ENCODE measurements around the gene GLB1L2.

Gene GLB1L2

DNA sequence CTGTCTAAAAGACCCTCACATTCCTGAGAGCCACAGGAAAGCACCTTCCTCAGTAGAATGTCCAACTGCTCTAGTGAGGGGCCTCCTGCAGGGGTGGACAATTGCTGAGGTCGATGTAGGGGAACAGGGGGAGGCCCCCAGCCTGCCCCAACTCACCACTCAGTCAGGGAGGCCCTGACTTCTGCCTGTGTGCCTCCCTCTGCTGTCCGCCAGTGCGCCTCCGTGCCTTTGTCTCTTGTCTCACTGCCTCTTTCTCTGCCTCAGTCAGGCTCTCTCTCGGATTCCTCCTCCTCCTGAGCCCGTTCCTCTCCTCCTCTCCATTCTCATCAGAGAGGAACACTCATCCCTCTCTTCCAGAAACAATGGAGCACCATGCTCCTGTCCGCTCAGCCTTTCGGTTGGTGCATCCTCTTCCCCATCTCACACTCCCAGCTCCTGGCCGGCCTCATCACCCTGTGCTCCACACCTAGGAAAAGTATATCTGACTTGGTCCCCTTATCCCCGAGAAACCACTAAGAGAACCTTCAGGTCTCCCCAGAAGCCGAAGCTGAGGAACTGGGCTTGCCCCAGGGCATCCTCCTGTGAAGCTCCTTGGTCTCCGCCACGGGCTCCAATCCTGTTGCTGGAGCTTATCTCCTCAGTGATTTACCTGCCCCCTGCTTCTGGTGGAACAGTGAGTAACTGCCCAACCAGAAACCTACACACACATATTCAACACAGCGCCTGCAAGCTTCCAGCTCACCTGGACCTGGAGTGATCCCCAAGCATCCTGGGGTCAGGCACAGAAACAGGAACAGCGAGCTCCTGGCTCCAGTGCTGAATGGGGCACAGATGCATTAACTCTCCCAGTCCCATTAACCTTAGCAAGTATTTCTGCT is 78.0 kb downstream of the GLB1L2 start:
- no peak for DNase-seq
- Histone ChIP-seq H3K9me3 (ENCODE audit: control insufficient read depth, low read length) (no peaks in the 10 kb centered on the region), H3K36me3 (ENCODE audit: control insufficient read depth, insufficient read depth, low read length) (no peaks in the 10 kb centered on the region), H3K27ac (ENCODE audit: insufficient read depth, low read length, poor library complexity, severe bottlenecking) (no peak overlapping the region), H3K4me1 (ENCODE audit: control insufficient read depth, insufficient read depth, low read length, poor library complexity, severe bottlenecking) (peaks cover 12% of the 10 kb centered on the region), H3K27me3 (replicated peaks; ENCODE audit: control insufficient read depth, insufficient read depth, low read length, poor library complexity, severe bottlenecking) (peaks cover 8% of the 10 kb centered on the region), H3K4me3 (ENCODE audit: insufficient read depth, low read depth, low read length, poor library complexity, severe bottlenecking) (no peak overlapping the region)

DNA sequence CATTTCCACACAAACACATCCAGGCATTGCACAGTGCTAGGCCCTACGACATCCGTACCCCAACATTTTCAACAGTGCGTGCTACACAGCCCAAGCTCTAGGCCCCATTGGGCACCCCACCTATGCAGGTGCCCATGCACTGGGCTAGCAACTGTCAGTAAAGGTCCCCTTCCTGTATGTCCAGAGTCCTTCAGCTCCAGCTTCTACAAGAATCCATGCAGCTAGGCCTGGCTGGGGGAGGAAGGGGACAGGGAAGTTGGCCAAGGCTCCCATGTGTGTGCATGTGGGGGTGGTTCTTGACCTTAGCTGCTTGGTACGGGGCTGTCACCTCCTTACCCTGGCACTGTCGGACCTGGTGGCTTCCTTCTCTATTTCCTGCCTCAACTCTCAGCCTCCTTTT is 79.0 kb downstream of the GLB1L2 start:
- Histone ChIP-seq H3K27me3 (replicated peaks; ENCODE audit: control insufficient read depth, insufficient read depth, low read length, poor library complexity, severe bottlenecking) (peaks cover 8% of the 10 kb centered on the region), H3K4me1 (ENCODE audit: control insufficient read depth, insufficient read depth, low read length, poor library complexity, severe bottlenecking) (peaks cover 12% of the 10 kb centered on the region), H3K4me3 (ENCODE audit: insufficient read depth, low read depth, low read length, poor library complexity, severe bottlenecking) (peak overlapping the region; percentile 51), H3K9me3 (ENCODE audit: control insufficient read depth, low read length) (no peaks in the 10 kb centered on the region), H3K27ac (ENCODE audit: insufficient read depth, low read length, poor library complexity, severe bottlenecking) (no peak overlapping the region), H3K36me3 (ENCODE audit: control insufficient read depth, insufficient read depth, low read length) (no peaks in the 10 kb centered on the region)
- DNase-seq: no peak

DNA sequence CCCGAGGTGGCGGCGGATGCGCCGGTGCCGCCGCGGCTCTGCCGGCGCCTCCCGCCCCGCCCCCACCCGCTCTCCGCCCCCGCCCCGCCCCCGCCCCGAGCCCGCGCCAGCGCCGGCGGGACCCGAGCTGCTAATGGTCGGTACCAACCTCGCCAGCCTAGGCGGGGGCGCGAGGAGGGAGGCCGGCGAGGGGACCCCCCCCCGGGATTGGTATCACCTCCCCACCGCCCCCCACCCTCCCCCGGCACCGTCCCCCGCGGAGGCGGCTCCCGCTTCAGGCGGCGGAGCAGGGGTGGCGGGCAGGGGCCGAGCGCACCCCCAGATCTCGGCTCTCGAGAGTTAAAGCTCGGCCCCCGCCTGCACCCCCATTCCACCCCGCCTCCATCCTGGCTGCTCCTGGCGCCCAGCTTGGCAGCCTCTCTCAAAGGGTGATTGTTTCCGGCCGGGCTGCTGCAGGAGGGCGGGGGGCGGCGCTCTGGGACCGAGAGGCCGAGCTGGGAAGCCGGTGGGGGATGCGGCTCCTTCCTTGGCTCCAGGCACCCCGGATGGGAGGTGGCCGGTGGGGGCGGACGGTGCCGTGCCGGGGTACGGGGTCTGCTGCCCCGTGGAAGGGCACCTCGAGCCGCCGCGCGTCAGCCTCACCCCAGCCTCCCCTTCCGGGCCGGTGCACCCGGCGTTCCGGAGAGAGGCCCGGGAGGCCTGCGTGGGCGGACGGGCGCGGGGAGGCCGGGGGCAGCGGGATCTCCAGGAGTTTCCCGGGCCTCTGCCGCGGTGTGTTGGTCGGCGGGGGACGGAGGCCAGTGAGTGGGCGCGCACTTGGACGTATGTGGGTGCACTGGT is 80.6 kb downstream of the GLB1L2 start, which contains the start of gene B3GAT1:
B3GAT1 (minus strand) TSS at position 40 of the 840 bp plus-strand sequence. CDS start 24,583 bp downstream, outside the sequence.
- Histone ChIP-seq H3K4me1 (ENCODE audit: control insufficient read depth, insufficient read depth, low read length, poor library complexity, severe bottlenecking) (peaks cover 12% of the 10 kb centered on the region), H3K36me3 (ENCODE audit: control insufficient read depth, insufficient read depth, low read length) (no peaks in the 10 kb centered on the region), H3K27me3 (replicated peaks; ENCODE audit: control insufficient read depth, insufficient read depth, low read length, poor library complexity, severe bottlenecking) (peaks cover 7% of the 10 kb centered on the region), H3K4me3 (ENCODE audit: insufficient read depth, low read depth, low read length, poor library complexity, severe bottlenecking) (peak within 1 kb of the TSS; percentile 57), H3K27ac (ENCODE audit: insufficient read depth, low read length, poor library complexity, severe bottlenecking) (no peak within 1 kb of the TSS), H3K9me3 (ENCODE audit: control insufficient read depth, low read length) (no peaks in the 10 kb centered on the region)
- DNase-seq: no peak

DNA sequence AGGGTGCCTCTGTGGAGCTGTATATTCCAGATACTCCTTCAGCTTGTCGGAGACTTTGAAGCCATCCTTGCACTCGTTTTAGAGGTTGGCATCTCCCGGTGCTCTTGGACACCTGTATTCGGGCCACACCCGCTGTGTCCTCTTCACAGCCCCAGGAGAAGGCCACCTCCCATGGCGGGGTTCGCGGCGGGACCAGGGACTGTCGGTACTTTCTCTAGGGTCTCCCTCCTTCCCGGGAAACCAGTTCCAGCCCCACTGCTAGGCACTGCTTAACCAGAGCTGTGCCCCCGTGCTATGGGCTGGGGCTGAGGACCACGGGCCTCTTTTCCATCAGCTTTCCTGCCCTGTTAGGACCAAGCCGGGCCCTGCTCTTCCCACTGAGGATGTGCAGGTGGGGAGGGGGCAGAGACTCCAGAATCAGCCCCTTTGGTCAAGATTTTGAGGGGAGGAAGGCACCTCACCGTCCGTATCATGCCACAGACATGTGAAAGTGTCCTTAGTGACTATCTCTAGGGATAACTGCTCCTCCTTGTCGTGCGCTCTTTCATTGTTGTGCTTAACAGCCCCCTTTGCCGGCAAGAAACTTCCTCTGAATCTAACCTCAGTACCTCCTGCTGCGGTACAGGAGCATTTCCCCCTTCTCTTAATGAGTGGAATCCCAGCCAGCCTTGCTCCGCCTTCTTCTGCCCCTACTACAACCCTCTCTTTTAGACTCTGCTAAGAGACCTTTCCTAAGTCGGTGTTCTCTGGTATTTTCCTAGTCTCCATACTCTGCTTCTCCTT is 81.4 kb downstream of the GLB1L2 start:
- no peak for DNase-seq
- no peaks in the 10 kb centered on the region for H3K36me3 ChIP-seq (ENCODE audit: control insufficient read depth, insufficient read depth, low read length)
- H3K4me1 ChIP-seq (ENCODE audit: control insufficient read depth, insufficient read depth, low read length, poor library complexity, severe bottlenecking): peaks cover 12% of the 10 kb centered on the region
- H3K27ac ChIP-seq (ENCODE audit: insufficient read depth, low read length, poor library complexity, severe bottlenecking): no peak overlapping the region
- H3K9me3 ChIP-seq (ENCODE audit: control insufficient read depth, low read length): no peaks in the 10 kb centered on the region
- peak overlapping the region; percentile 57 for H3K4me3 ChIP-seq (ENCODE audit: insufficient read depth, low read depth, low read length, poor library complexity, severe bottlenecking)
- H3K27me3 ChIP-seq (replicated peaks; ENCODE audit: control insufficient read depth, insufficient read depth, low read length, poor library complexity, severe bottlenecking): peaks cover 6% of the 10 kb centered on the region

GRCh38 chr11:134413826-134414731 is 82.3 kb downstream of the GLB1L2 start:
- Histone ChIP-seq H3K27ac (ENCODE audit: insufficient read depth, low read length, poor library complexity, severe bottlenecking) (no peak overlapping the region), H3K4me1 (ENCODE audit: control insufficient read depth, insufficient read depth, low read length, poor library complexity, severe bottlenecking) (peaks cover 12% of the 10 kb centered on the region), H3K4me3 (ENCODE audit: insufficient read depth, low read depth, low read length, poor library complexity, severe bottlenecking) (no peak overlapping the region), H3K27me3 (replicated peaks; ENCODE audit: control insufficient read depth, insufficient read depth, low read length, poor library complexity, severe bottlenecking) (peaks cover 6% of the 10 kb centered on the region), H3K36me3 (ENCODE audit: control insufficient read depth, insufficient read depth, low read length) (no peaks in the 10 kb centered on the region), H3K9me3 (ENCODE audit: control insufficient read depth, low read length) (no peaks in the 10 kb centered on the region)
- DNase-seq: no peak

GRCh38 chr11:134414766-134415765 is 83.3 kb downstream of the GLB1L2 start:
- Histone ChIP-seq H3K27ac (ENCODE audit: insufficient read depth, low read length, poor library complexity, severe bottlenecking) (no peak overlapping the region), H3K4me1 (ENCODE audit: control insufficient read depth, insufficient read depth, low read length, poor library complexity, severe bottlenecking) (peaks cover 12% of the 10 kb centered on the region), H3K36me3 (ENCODE audit: control insufficient read depth, insufficient read depth, low read length) (no peaks in the 10 kb centered on the region), H3K4me3 (ENCODE audit: insufficient read depth, low read depth, low read length, poor library complexity, severe bottlenecking) (no peak overlapping the region), H3K9me3 (ENCODE audit: control insufficient read depth, low read length) (no peaks in the 10 kb centered on the region), H3K27me3 (replicated peaks; ENCODE audit: control insufficient read depth, insufficient read depth, low read length, poor library complexity, severe bottlenecking) (peaks cover 6% of the 10 kb centered on the region)
- DNase-seq: no peak

- no peak for DNase-seq
- H3K36me3 ChIP-seq (ENCODE audit: control insufficient read depth, insufficient read depth, low read length): no peaks in the 10 kb centered on the region
- H3K27me3 ChIP-seq (replicated peaks; ENCODE audit: control insufficient read depth, insufficient read depth, low read length, poor library complexity, severe bottlenecking): no peaks in the 10 kb centered on the region
- H3K4me1 ChIP-seq (ENCODE audit: control insufficient read depth, insufficient read depth, low read length, poor library complexity, severe bottlenecking): peaks cover 4% of the 10 kb centered on the region
- H3K9me3 ChIP-seq (ENCODE audit: control insufficient read depth, low read length): no peaks in the 10 kb centered on the region
- H3K4me3 ChIP-seq (ENCODE audit: insufficient read depth, low read depth, low read length, poor library complexity, severe bottlenecking): no peak overlapping the region
- no peak overlapping the region for H3K27ac ChIP-seq (ENCODE audit: insufficient read depth, low read length, poor library complexity, severe bottlenecking)
These were observed 84.9 kb downstream of the GLB1L2 start for GRCh38 chr11:134416726-134417125.
